Mesendoderm (in vitro differentiated cells): ENCODE data around the gene SAMM50.

ENCODE experiments used
- DNase-seq: peaks from one replicate; pipeline ENCODE4 v3.0.0; 2013
- H2AK5ac ChIP-seq: 2 replicates; pipeline ENCODE4 v1.6.1; 2013; ENCODE audit warnings: low read length, inconsistent platforms
- H2BK120ac ChIP-seq: 2 replicates; pipeline ENCODE4 v1.6.1; 2013; ENCODE audit warnings: low read depth, mild to moderate bottlenecking, low read length, moderate library complexity, mixed read lengths
- H2BK15ac ChIP-seq: replicated peaks from 2 replicates; pipeline ENCODE4 v1.6.1; 2013; ENCODE audit warnings: low read depth, mild to moderate bottlenecking, moderate library complexity
- H2BK5ac ChIP-seq: 2 replicates; pipeline ENCODE4 v1.6.1; 2013; ENCODE audit warnings: low read length, inconsistent platforms
- H3K18ac ChIP-seq: 2 replicates; pipeline ENCODE4 v1.6.1; 2013; ENCODE audit warnings: mild to moderate bottlenecking, low read length, mixed read lengths
- H3K23ac ChIP-seq: one replicate; pipeline ENCODE4 v1.6.1; 2013; ENCODE audit warnings: low read length
- H3K27ac ChIP-seq: 2 replicates; pipeline ENCODE4 v1.5.1; 2013; ENCODE audit warnings: low read depth, mild to moderate bottlenecking, inconsistent platforms, low read length, moderate library complexity
- H3K27me3 ChIP-seq: 2 replicates; pipeline ENCODE4 v1.6.1; 2013; ENCODE audit warnings: low read length, control low read depth, mild to moderate bottlenecking, inconsistent platforms; ENCODE audit not compliant: insufficient read depth, poor library complexity
- H3K36me3 ChIP-seq: 2 replicates; pipeline ENCODE4 v1.6.1; 2013; ENCODE audit warnings: low read length, inconsistent platforms; ENCODE audit not compliant: control insufficient read depth, insufficient read depth
- H3K4ac ChIP-seq: one replicate; pipeline ENCODE4 v1.6.1; 2013; ENCODE audit warnings: low read depth, mild to moderate bottlenecking, low read length, moderate library complexity
- H3K4me1 ChIP-seq: 2 replicates; pipeline ENCODE4 v1.6.1; 2013; ENCODE audit warnings: low read depth, low read length, inconsistent platforms; ENCODE audit not compliant: control insufficient read depth
- H3K4me2 ChIP-seq: 2 replicates; pipeline ENCODE4 v1.6.1; 2013; ENCODE audit warnings: low read length
- H3K4me3 ChIP-seq: 2 replicates; pipeline ENCODE4 v1.5.1; 2013; ENCODE audit warnings: mild to moderate bottlenecking, low read length
- H3K56ac ChIP-seq: one replicate; pipeline ENCODE4 v1.6.1; 2013; ENCODE audit warnings: low read length
- H3K79me1 ChIP-seq: 2 replicates; pipeline ENCODE4 v1.6.1; 2013; ENCODE audit warnings: low read length, inconsistent platforms
- H3K79me2 ChIP-seq: 2 replicates; pipeline ENCODE4 v1.6.1; 2013; ENCODE audit warnings: mild to moderate bottlenecking, low read length; ENCODE audit not compliant: control insufficient read depth, insufficient read depth
- H3K9ac ChIP-seq: 2 replicates; pipeline ENCODE4 v1.6.1; 2013; ENCODE audit warnings: low read length, inconsistent platforms
- H4K5ac ChIP-seq: one replicate; pipeline ENCODE4 v1.6.1; 2013; ENCODE audit warnings: low read length
- H4K8ac ChIP-seq: one replicate; pipeline ENCODE4 v1.6.1; 2013; ENCODE audit warnings: low read depth, mild to moderate bottlenecking, control low read depth, low read length, moderate library complexity
- WGBS: extraction: QIAGEN DNeasy Blood & Tissue Kit; methylation state at CpG from one replicate; pipeline ENCODE4 v1.1.7; 2013; ENCODE audit warnings: low lambda C conversion rate, missing lambda C conversion rate; ENCODE audit not compliant: insufficient coverage; ENCODE audit errors: extremely low coverage; 5-methylcytosine and 5-hydroxymethylcytosine counted together

SAMM50 gene

GRCh38 chr22:43968614-43969013, 13.4 kb downstream of the SAMM50 start:
- Histone ChIP-seq H3K4me1 (no peaks in the 10 kb centered on the region), H3K4me3 (no peak overlapping the region), H3K27me3 (no peaks in the 10 kb centered on the region), H3K4ac (no peak overlapping the region), H3K27ac (no peak overlapping the region), H2BK15ac (no peak overlapping the region), H2BK5ac (no peak overlapping the region), H2AK5ac (no peak overlapping the region), H3K36me3 (peaks cover 9% of the 10 kb centered on the region), H4K5ac (no peak overlapping the region), H3K9ac (no peak overlapping the region), H3K4me2 (no peak overlapping the region), H3K56ac (no peak overlapping the region), H3K18ac (no peak overlapping the region), H3K23ac (no peak overlapping the region), H4K8ac (no peak overlapping the region), H3K79me1 (no peaks in the 10 kb centered on the region), H2BK120ac (no peak overlapping the region), H3K79me2 (no peaks in the 10 kb centered on the region)
- no CpG with 5 or more reads among the region's 7 CpGs for WGBS
- no peak for DNase-seq

GRCh38 chr22:43969021-43969878, 14.0 kb downstream of the SAMM50 start:
- Histone ChIP-seq H3K56ac (no peak overlapping the region), H3K18ac (no peak overlapping the region), H3K4me1 (no peaks in the 10 kb centered on the region), H3K4me3 (no peak overlapping the region), H2BK120ac (no peak overlapping the region), H4K5ac (no peak overlapping the region), H3K27ac (no peak overlapping the region), H3K23ac (no peak overlapping the region), H3K79me1 (no peaks in the 10 kb centered on the region), H4K8ac (no peak overlapping the region), H3K79me2 (no peaks in the 10 kb centered on the region), H3K27me3 (no peaks in the 10 kb centered on the region), H2BK15ac (no peak overlapping the region), H3K9ac (no peak overlapping the region), H3K4ac (no peak overlapping the region), H3K4me2 (no peak overlapping the region), H3K36me3 (peaks cover 9% of the 10 kb centered on the region), H2BK5ac (no peak overlapping the region), H2AK5ac (no peak overlapping the region)
- WGBS: no CpG with 5 or more reads among the region's 19 CpGs
- DNase-seq: no peak

- Histone ChIP-seq H4K5ac (no peak overlapping the region), H3K79me2 (no peaks in the 10 kb centered on the region), H3K23ac (no peak overlapping the region), H3K36me3 (peaks cover 9% of the 10 kb centered on the region), H3K4me2 (no peak overlapping the region), H2BK5ac (no peak overlapping the region), H3K27ac (no peak overlapping the region), H3K79me1 (no peaks in the 10 kb centered on the region), H3K18ac (no peak overlapping the region), H2BK120ac (no peak overlapping the region), H4K8ac (no peak overlapping the region), H3K56ac (no peak overlapping the region), H3K4me1 (no peaks in the 10 kb centered on the region), H3K27me3 (no peaks in the 10 kb centered on the region), H2AK5ac (no peak overlapping the region), H3K4me3 (no peak overlapping the region), H3K9ac (no peak overlapping the region), H2BK15ac (no peak overlapping the region), H3K4ac (no peak overlapping the region)
- no CpG with 5 or more reads among the region's 8 CpGs for WGBS
- no peak for DNase-seq
These were observed 14.9 kb downstream of the SAMM50 start for GRCh38 chr22:43969989-43970755.

GRCh38 chr22:43971112-43971511, 15.9 kb downstream of the SAMM50 start:
- Histone ChIP-seq H3K79me2 (no peaks in the 10 kb centered on the region), H3K27ac (no peak overlapping the region), H2BK120ac (no peak overlapping the region), H3K27me3 (no peaks in the 10 kb centered on the region), H4K5ac (no peak overlapping the region), H2BK5ac (no peak overlapping the region), H3K4me2 (no peak overlapping the region), H2AK5ac (no peak overlapping the region), H3K9ac (no peak overlapping the region), H3K18ac (no peak overlapping the region), H3K4me3 (no peak overlapping the region), H4K8ac (no peak overlapping the region), H3K36me3 (peaks cover 10% of the 10 kb centered on the region), H3K56ac (no peak overlapping the region), H2BK15ac (no peak overlapping the region), H3K79me1 (no peaks in the 10 kb centered on the region), H3K4me1 (no peaks in the 10 kb centered on the region), H3K23ac (no peak overlapping the region), H3K4ac (no peak overlapping the region)
- DNase-seq: no peak
- no CpG with 5 or more reads among the region's 8 CpGs for WGBS

GRCh38 chr22:43972931-43973462, 17.8 kb downstream of the SAMM50 start:
- no peaks in the 10 kb centered on the region for H3K79me1 ChIP-seq
- no peak overlapping the region for H4K8ac ChIP-seq
- no peak overlapping the region for H2BK15ac ChIP-seq
- H3K18ac ChIP-seq: no peak overlapping the region
- H2AK5ac ChIP-seq: no peak overlapping the region
- H3K4me1 ChIP-seq: no peaks in the 10 kb centered on the region
- no peak overlapping the region for H3K9ac ChIP-seq
- no peak overlapping the region for H3K4ac ChIP-seq
- H3K4me2 ChIP-seq: no peak overlapping the region
- no peaks in the 10 kb centered on the region for H3K79me2 ChIP-seq
- H2BK120ac ChIP-seq: no peak overlapping the region
- no CpG with 5 or more reads among the region's 10 CpGs for WGBS
- H3K36me3 ChIP-seq: peaks cover 8% of the 10 kb centered on the region
- no peak overlapping the region for H3K23ac ChIP-seq
- H3K27me3 ChIP-seq: no peaks in the 10 kb centered on the region
- H4K5ac ChIP-seq: no peak overlapping the region
- no peak for DNase-seq
- H3K4me3 ChIP-seq: no peak overlapping the region
- H2BK5ac ChIP-seq: no peak overlapping the region
- no peak overlapping the region for H3K27ac ChIP-seq
- H3K56ac ChIP-seq: no peak overlapping the region
